ENCODE measurements around the gene TACSTD2.

GRCh38 chr1:58571616-58572015 lies 5.4 kb downstream of the TACSTD2 start:
- TF ChIP-seq CTCF (IDR thresholded peaks at IDR 0.05) (no peak), POLR2A (IDR thresholded peaks at IDR 0.05) (no peak)
